ENCODE measurements around the gene IGFBP4. TPM values are rescaled to one million over a fixed set of nuclear protein-coding genes. Genes with fewer than 3 reads are reported as not detected.
A peak's percentile ranks its signal among the peaks of the same experiment; 100 is the strongest.

Gene IGFBP4
- total and polyA plus RNA-seq, 2 of the 13 experiments (the other 11 are each of a cell fraction or from before 2014, with no cell fraction given), result 4.1 to 49.0 TPM

GRCh38 chr17:40463122-40463550, 19.9 kb downstream of the IGFBP4 start (continued):
- no peak for TF ChIP-seq ZNF382 (CRISPR knock-in tag; IDR thresholded peaks at IDR 0.05; ENCODE audit: borderline replicate concordance)
- no peak for TF ChIP-seq AHR (CRISPR knock-in tag; IDR thresholded peaks at IDR 0.05)
- TF ChIP-seq SATB2 (CRISPR knock-in tag; IDR thresholded peaks at IDR 0.05), result no peak
- no peak for TF ChIP-seq ZNF629 (CRISPR knock-in tag; conservative IDR thresholded peaks at IDR 0.05)
- no peak for TF ChIP-seq ZNF749 (CRISPR knock-in tag; IDR thresholded peaks at IDR 0.05; ENCODE audit: borderline replicate concordance)
- no peak for TF ChIP-seq NCOR1 (IDR thresholded peaks at IDR 0.05; ENCODE audit: borderline replicate concordance, low read length)
- TF ChIP-seq ATF6 (CRISPR knock-in tag; conservative IDR thresholded peaks at IDR 0.05), result no peak
- no peak for TF ChIP-seq JUND (CRISPR knock-in tag; IDR thresholded peaks at IDR 0.05)
- TF ChIP-seq ZBTB25 (CRISPR knock-in tag; IDR thresholded peaks at IDR 0.05), result no peak
- peak; percentile 52; the same call in 1 of the 2 replicates for TF ChIP-seq RARA (CRISPR knock-in tag; IDR thresholded peaks at IDR 0.05)
- TF ChIP-seq ZNF18 (CRISPR knock-in tag; IDR thresholded peaks at IDR 0.05; ENCODE audit: insufficient replicate concordance), result no peak
- TF ChIP-seq MTA1 (CRISPR knock-in tag; IDR thresholded peaks at IDR 0.05; ENCODE audit: borderline replicate concordance), result peak; percentile 29; the same call in 1 of the 2 replicates
- peak; percentile 15; the same call in 1 of the 2 replicates for TF ChIP-seq PATZ1 (CRISPR knock-in tag; IDR thresholded peaks at IDR 0.05)
- no peak for TF ChIP-seq ZNF44 (CRISPR knock-in tag; IDR thresholded peaks at IDR 0.05)
- no peak for TF ChIP-seq ZNF713 (CRISPR knock-in tag; IDR thresholded peaks at IDR 0.05)
- no peak for TF ChIP-seq ZNF431 (CRISPR knock-in tag; IDR thresholded peaks at IDR 0.05; ENCODE audit: borderline replicate concordance, low read depth)
- TF ChIP-seq BRCA1 (CRISPR knock-in tag; IDR thresholded peaks at IDR 0.05), result no peak
- TF ChIP-seq SALL2 (CRISPR knock-in tag; IDR thresholded peaks at IDR 0.05), result no peak
- no peak for TF ChIP-seq KLF12 (CRISPR knock-in tag; IDR thresholded peaks at IDR 0.05; ENCODE audit: borderline replicate concordance)
- TF ChIP-seq SRY (CRISPR knock-in tag; IDR thresholded peaks at IDR 0.05), result 0 out of 2 replicates have a peak, but pooled peaks have one; percentile 62
- TF ChIP-seq NFYB (CRISPR knock-in tag; IDR thresholded peaks at IDR 0.05), result no peak

All from HepG2 (cell line).